ENCODE measurements around the gene KCNQ1.

Gene KCNQ1

GRCh38 chr11:2792381-2793250 is 347.8 kb downstream of the KCNQ1 start:
- no peak for DNase-seq

DNA sequence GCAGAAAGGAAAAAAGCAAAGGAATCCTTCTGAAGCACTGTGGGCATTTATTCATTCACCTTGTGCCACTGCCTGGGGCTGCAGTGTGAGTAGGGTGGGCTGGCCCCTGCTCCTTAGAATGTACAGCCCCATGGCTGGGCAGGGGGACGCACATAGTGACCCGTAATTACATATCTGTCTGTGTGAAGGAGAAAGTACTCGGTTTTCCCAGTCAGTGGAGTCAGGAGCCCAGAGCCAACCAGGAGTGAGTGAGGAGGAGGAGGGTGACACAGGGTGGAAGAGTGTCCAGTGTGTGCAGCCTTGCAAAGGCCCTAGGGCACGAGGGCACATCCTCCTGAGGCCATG is 348.9 kb downstream of the KCNQ1 start:
- no peak for DNase-seq

GRCh38 chr11:2794046-2794967 is 349.5 kb downstream of the KCNQ1 start:
- DNase-seq, result no peak

DNA sequence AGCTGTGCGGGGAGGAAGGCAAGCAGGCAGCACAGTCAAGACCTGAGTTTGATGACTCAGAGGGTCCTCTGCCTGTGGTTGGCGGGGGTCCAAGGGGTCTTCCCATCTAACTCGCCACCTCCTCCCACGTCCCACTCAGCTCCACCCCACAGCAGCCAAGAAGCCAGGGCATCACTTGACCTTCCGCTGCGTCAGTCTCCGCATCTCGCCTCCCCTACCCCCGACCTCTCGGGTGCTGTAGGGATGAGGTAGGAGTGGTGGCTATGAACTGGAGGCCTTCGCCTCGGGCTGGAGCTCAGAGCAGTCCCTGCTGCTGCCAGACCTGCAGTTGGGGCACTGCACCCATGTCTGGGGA is 350.1 kb downstream of the KCNQ1 start:
- DNase-seq, result no peak

DNA sequence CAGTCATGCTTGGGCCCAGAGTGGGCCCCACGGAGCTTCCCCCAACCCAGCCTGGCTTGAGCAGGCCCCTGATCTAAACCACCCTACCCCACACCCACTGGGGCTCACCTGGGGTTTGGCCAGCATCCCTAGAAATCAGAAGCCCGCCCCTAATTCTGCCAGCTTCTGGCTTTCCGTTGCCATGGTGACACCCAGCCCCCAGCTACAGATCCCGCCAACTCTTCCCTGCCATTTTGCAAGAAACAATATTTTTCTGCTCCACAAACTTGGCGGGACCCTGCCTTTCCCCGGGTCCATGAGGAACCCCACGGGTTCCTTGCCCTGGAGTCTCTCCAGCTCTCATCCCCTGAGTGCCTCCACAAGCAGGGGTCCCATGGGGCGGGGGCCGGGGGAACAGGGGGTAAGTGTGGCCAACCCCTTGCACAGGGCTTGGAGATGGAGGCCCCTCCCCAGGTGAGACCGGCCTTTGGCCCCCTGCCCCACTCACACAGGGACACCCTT is 350.7 kb downstream of the KCNQ1 start:
- no peak for DNase-seq

DNA sequence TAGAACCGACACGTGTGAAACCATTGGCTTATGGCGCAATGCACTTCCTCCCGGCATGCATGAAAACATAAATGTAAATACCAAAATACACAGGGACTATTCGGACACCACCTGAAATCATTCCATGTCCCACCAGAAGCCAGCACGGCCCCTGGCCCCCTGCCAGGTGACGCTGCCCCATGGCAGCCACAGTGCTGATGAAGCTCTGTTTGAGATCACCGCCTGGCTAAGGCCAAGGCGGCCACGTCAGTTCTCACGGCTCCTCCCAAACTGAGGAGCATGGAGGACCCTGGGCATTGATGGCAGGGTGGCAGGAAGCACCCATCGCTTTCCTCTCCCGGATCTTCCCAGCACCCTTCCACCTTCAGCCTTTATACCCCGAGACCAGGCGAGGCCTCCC is 351.3 kb downstream of the KCNQ1 start:
- DNase-seq, result no peak

DNA sequence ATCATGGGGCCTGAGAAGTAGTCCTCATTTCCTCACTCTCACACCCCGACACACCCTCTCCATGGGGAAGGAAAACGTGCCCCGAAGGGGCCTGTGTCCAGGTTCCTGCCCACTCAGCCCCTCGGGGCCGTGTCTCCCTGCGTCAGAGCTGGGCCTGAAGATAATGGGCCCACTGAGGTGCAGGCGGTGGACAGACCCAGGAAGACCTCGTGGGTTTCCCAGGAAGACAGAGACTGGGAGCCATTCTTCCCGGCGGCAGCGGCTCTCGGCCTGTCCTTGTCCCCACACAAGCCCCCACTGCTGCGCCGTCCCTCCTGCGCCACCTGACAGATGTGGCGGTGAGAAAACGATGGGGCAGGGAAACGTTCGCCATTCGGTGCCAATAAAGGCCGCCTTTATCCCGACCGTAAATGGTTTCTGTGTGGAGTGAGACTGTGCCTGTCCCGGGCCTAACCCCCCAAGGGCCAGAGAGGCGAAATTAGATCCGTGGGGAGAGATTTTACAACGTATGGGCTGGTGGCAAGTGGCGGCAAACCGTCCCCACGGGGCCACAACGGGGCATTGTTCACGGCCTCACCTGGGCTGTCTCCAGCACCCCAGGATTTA is 351.8 kb downstream of the KCNQ1 start:
- DNase-seq, result no peak

- no peak for DNase-seq
These were observed 352.4 kb downstream of the KCNQ1 start for GRCh38 chr11:2797121-2797711.

DNA sequence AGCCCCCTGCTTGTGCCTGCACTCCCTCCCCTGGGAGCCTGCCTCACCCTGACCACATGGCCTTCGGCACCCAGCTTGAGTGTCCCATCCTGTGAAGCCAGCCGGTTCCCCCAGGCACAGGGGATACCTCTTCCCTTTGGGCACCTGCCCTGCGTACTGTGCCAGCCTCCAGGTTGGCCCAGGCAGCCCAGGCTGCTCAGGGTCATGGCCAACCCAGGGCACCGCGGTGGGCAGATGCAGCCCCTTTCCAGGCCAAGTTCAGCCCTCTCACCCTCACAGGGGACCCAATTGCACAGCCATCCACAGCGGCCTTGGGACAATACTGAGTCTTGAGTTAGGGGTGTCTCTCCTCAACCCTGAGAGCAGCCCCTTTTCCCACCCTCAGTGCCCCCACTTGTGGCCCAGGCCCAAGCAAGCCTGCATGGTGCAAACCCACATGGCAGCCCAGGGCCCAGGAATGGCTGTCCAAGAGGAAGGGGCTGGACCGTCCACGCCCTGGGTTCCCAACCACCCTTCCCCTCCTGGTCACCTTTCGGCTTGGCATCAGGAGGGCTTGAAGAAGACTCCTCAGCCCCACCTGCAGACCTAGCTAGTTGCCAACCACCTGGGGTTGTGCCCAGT is 353.0 kb downstream of the KCNQ1 start:
- no peak for DNase-seq

DNA sequence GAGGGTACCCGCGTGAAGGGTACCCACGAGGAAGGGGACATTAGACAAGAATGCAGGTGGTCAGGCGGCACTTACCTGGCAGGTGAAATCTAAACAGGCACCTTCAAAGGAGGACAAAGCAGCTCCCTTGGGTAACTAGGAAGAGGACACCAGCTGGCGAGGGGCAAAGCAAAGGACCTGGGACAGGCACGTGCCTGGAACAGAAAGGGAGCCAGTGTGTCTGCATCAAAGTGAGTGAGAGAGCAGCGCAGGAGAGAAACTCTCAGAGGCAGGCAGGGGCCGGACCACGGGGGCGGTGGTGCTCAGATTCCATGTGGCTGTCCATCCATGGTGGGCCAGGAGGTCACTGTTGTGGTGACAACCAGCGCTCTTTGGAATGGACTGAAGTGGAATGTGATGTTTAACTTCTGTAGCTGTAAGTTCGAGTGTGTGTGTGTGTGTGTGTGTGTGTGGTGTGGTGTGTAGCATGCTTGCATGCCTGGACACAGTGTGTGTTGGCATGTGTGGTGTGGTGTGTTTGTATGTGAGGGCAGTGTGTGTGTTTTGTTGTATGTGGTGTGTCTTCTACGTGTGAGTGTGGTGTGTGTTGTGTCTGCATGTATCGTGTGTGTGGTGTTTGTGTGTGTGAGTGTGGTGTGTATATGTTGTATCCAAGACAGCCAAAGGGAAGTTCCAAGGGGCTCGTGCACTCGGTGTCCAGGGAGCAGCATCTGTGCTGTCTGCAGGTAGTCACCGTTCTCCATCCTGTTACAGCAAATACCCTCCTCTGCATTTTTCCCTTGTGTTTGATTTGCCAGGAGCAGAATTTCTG is 354.3 kb downstream of the KCNQ1 start:
- DNase-seq, result no peak

DNA sequence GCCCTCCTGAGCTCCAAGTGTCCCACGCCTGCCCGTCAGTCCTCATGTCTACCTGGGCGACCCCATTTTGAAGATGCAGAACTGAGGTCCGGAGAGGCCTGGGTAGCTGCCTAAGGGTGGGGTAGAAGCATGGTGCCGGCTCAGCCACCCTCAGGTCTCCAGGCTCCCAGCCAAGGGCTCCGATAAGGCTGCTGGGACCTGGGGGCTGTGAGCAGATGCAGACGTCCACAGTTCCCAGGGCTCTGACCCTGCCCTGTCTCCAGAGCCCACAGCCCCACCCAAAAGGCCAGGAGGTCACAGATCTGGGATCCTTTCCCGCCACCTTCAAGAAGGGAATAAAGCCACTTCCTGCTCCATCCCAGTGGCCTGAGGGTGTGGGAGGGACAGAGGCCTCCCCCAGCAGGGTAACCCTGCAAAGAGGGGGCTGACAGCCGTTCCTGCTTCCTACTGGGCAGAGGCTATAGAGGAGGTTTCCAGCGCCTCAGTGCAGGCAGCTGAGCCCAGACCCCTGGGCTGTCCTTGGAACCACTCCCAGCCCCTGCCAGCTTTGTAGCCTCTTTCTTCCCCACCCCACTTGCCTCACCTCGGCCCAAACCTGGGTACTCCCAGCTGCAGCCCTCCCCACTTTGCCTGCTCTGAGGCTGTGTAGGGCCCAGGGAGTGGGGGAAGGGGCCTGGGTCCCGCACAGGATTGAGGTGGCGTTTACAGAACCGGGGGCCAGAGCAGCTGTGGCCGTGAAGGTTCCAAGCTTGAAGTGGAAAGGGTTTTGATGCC is 355.3 kb downstream of the KCNQ1 start:
- DNase-seq, result no peak

DNA sequence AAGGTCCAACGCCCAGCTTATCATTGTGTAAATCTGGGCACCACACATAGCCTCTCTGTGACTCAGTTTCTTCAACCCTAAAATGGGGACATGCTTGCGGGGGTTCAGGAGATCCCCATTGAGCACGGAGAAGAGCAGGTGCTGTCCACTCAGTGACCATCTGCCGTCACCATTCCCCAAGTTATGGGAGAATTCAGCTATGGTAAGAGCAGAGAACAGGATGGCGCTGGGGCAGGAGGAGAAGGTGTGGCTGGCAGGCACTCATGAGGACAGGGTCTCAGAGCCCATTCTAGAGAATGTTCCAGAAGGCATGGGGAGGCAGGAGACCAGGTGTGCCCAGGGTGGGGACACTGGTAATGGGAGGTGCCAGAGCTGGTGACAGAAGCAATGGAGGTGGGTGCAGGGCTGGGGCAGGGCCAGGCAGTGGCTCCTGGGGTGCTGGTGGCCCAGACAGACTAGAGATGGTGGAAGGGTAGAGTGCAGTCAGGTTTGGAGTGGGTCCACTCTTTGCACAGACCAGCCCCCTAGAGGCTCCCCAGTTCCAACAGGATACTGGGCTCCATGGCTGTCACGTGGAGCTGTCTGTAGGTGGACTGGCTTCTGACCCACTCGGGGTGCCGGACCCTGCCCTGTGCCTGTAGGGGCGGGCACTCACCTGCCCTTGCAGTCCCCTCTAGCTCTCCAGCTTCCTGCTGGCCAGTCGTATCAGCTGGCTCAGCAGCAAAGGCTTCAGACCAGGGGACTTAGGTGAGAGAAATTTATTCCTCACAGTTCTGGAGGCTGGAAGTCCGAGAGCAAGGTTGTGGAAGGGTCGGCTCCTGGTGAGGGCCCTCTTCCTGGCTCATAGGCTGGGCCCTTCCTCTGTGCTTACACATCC is 356.1 kb downstream of the KCNQ1 start:
- DNase-seq, result no peak

- no peak for DNase-seq
These were observed 357.0 kb downstream of the KCNQ1 start for GRCh38 chr11:2801711-2802388.

DNA sequence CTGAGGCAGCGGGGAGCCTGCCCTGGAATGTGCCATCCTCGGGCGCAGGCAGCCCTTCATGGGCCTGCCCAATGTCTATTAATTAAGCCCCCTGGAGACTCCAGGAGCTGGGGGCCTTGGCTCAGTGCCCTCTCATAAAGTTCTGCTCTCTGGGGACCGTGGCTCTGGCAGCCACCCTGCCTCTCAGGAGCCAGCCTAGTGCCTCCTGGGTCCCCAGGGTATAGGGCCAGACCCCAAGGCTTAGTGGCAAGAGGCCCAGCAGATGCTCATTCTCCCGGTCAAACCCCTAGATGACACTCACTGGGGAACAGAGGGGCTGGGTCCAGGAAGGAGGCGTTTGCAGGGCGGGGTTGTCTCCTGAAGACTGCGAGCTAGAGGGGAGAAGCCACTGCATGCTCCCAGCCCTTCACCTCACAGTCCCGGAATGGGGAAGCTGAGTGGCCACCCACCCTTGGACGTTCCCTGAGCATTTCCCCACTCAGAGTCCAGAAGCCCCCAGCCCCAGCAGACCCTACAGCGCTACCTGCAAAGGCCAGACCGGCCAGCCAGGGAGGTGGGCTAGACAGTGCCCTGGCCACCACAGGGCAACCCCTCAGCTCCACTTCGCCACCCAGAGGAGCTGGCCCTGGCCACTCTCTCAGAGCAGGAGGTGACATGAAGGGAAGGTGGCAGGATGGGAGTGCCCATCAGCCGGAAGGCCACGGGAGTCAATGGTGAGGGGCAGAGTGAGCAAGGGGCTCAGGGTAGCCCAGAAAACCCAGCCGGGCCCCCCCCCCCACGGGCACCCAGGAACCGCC is 357.8 kb downstream of the KCNQ1 start:
- DNase-seq, result no peak

DNA sequence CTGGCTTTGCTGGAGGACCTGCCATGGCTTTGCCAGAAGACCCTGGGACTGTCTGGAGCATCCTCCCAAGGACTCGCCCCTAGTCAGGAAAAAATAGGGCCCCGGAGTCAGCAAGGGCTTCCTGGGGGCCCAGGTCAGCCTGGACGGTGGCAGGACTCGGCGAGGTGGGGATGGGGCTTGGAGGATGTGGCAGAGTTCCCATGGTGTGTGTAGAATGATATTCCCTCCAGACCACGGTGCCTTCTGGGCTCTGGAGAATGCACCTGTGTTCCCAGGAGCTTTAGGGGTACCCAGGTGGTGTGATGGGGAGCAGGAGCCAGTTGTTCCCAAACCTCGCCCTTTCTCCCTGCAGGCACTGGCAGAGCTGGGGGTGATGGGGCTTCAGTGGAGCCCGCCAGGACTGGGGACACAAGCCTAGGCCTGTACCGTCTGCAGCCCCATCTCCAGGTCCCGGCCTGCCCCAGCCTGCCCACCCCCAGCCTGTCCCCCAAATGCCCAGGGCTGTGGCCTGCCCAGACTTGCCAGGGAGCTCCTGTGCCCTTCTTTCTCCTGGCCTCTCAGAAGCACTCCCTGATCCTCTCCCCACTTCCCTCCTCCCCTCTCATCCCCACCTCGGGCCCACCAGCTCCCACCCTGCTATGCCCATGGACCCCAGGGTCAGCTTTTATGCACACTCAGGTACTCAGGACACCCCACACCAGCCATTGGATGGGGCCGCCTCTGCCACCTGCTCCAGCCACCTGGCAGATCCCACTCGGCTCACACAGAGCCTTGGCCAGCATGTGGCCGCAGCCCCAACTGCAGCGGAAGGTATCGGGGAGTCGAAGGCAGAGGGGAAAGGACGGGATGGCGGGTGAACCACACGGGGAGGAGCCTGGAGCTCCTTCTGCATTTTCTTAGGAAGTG is 358.6 kb downstream of the KCNQ1 start:
- DNase-seq, result no peak

DNA sequence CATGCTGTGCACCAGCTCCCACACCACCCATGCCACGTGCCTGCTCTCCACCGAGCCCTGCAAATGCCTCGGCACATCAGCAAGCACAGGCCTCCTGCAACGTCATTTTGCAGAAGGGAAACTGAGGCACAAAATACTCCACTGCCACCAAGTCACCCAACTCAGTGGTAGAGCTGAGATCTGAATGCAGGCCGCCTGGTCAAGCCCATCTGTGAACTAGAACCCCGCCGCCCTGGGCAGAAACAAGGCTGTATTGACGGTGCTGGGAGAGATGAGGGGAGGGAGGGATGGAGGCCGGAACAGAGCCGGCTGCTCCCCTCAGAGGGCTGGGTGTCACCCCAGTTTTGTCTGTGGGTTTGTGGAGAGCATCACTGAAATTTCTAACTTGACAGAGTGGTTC is 359.4 kb downstream of the KCNQ1 start:
- no peak for DNase-seq

GRCh38 chr11:2804701-2805387 is 360.0 kb downstream of the KCNQ1 start:
- no peak for DNase-seq
